A549 (cell line): ENCODE results near the gene TBL1X. TPM values are rescaled to one million over a fixed set of nuclear protein-coding genes. Genes with fewer than 3 reads are reported as not detected.

ENCODE experiments used
- ATAC-seq, 2 experiments: fragments of 200-7000 bp in 1 of 2; fragments of >200 bp in 1 of 2; cut with Nextera tagmentation in 1 of 2; cut with Tn5 transposase in 1 of 2; 3 replicates each; pipeline versions ENCODE4 v1.8.0 to v1.9.1; 2018 to 2020; ENCODE audit warnings: mild to moderate bottlenecking in 1 of 2, moderate library complexity in 1 of 2
- CTCF ChIA-PET: fragments of 300-600 bp; sonication (Branson Sonifier 250); formaldehyde crosslinking; extraction: SDS; loops from one replicate; lab custom pipeline; 2021; ENCODE audit warnings: antibody characterized with exemption, inconsistent platforms; lab: Yijun Ruan, JAX
- POLR2A ChIA-PET: fragments of 350-600 bp; formaldehyde crosslinking; extraction: SDS; loops from one replicate; lab custom pipeline; 2021; ENCODE audit warnings: antibody characterized with exemption, inconsistent platforms; lab: Yijun Ruan, JAX
- DNase-seq, 2 experiments: peaks; one replicate each; pipeline versions ENCODE4 v3.0.0 to v3.0.0-alpha.2; 2011 to 2016; ENCODE audit warnings: low read depth in 1 of 2, low spot score in 1 of 2
- FAIRE-seq: peaks from 2 replicates; lab custom pipeline; 2011; peaks lifted over from hg19 to GRCh38; lab: Jason Lieb, UNC
- H3K27ac ChIP-seq, 2 experiments: fragments of >200 bp; sonication (Bioruptor Twin); formaldehyde crosslinking; 3 replicates each; pipeline ENCODE4 v1.5.1; 2016 to 2017
- H3K4me1 ChIP-seq: fragments of >200 bp; sonication (Bioruptor Twin); formaldehyde crosslinking; 3 replicates; pipeline ENCODE4 v1.6.1; 2016
- H3K4me2 ChIP-seq: fragments of >200 bp; sonication (Bioruptor Twin); formaldehyde crosslinking; 3 replicates; pipeline ENCODE4 v1.6.1; 2016
- H3K4me3 ChIP-seq: fragments of >200 bp; sonication (Bioruptor Twin); formaldehyde crosslinking; 3 replicates; pipeline ENCODE4 v1.5.1; 2016
- H3K9me3 ChIP-seq: fragments of >200 bp; sonication (Bioruptor Twin); formaldehyde crosslinking; 3 replicates; pipeline ENCODE4 v1.6.1; 2016
- CBX8 ChIP-seq: fragments of 200-600 bp; sonication (generic); IDR thresholded peaks from 2 replicates; pipeline ENCODE4 v1.6.1; 2016
- CEBPB ChIP-seq, 2 experiments: fragments of >200 bp in 1 of 2; sonication (Bioruptor Twin) in 1 of 2; formaldehyde crosslinking in 1 of 2; IDR thresholded peaks; 2 replicates each; pipeline ENCODE4 v1.6.1; 2012 to 2016
- CHD4 ChIP-seq: fragments of 200-600 bp; sonication (generic); IDR thresholded peaks from 2 replicates; pipeline ENCODE4 v1.6.1; 2016; ENCODE audit warnings: antibody characterized with exemption, mild to moderate bottlenecking, borderline replicate concordance
- EHF ChIP-seq: fragments of 250-450 bp; sonication (Bioruptor Pico); IDR thresholded peaks from 2 replicates; pipeline ENCODE4 v1.5.0; 2020; ENCODE audit warnings: mild to moderate bottlenecking
- EP300 ChIP-seq, 2 experiments: fragments of >200 bp; sonication (Bioruptor Twin); formaldehyde crosslinking; IDR thresholded peaks; 2 replicates in 1 of 2; 3 replicates in 1 of 2; pipeline ENCODE4 v1.6.1; 2016 to 2017
- ESRRA ChIP-seq: fragments of 150-350 bp; IDR thresholded peaks from 2 replicates; pipeline ENCODE4 v1.6.1; 2014; ENCODE audit warnings: mild to moderate bottlenecking, low read length, borderline replicate concordance
- FOXS1 ChIP-seq: fragments of 250-450 bp; sonication (Bioruptor Pico); IDR thresholded peaks from 2 replicates; pipeline ENCODE4 v1.5.0; 2020; ENCODE audit warnings: mild to moderate bottlenecking, moderate library complexity
- HOXA7 ChIP-seq: fragments of 250-450 bp; sonication (Bioruptor Pico); IDR thresholded peaks from 2 replicates; pipeline ENCODE4 v1.5.0; 2020; ENCODE audit warnings: mild to moderate bottlenecking, moderate library complexity
- JUN ChIP-seq, 2 experiments: fragments of >200 bp; sonication (Bioruptor Twin); formaldehyde crosslinking; IDR thresholded peaks; 2 replicates in 1 of 2; 3 replicates in 1 of 2; pipeline ENCODE4 v1.6.1; 2016 to 2017
- JUNB ChIP-seq: fragments of >200 bp; sonication (Bioruptor Twin); formaldehyde crosslinking; IDR thresholded peaks from 2 replicates; pipeline ENCODE4 v1.6.1; 2016
- KDM1A ChIP-seq: fragments of 200-600 bp; sonication (generic); IDR thresholded peaks from 2 replicates; pipeline ENCODE4 v1.6.1; 2016; ENCODE audit warnings: low read depth, mild to moderate bottlenecking
- MYC ChIP-seq: IDR thresholded peaks from 2 replicates; pipeline ENCODE4 v1.6.1; 2012; ENCODE audit warnings: mild to moderate bottlenecking, inconsistent platforms, low read length, improper control_type of control experiment, borderline replicate concordance
- PHF8 ChIP-seq: fragments of 200-600 bp; sonication (generic); IDR thresholded peaks from 2 replicates; pipeline ENCODE4 v1.6.1; 2016; ENCODE audit warnings: low read depth, mild to moderate bottlenecking, antibody characterized with exemption, moderate library complexity, borderline replicate concordance
- POLR2A ChIP-seq: IDR thresholded peaks from 2 replicates; pipeline ENCODE4 v1.6.1; 2012; ENCODE audit warnings: mild to moderate bottlenecking, low read length
- RARB ChIP-seq: fragments of 250-450 bp; sonication (Bioruptor Pico); IDR thresholded peaks from 2 replicates; pipeline ENCODE4 v1.8.0; 2021; ENCODE audit warnings: mild to moderate bottlenecking, moderate library complexity
- RCOR1 ChIP-seq: fragments of 150-350 bp; IDR thresholded peaks from 2 replicates; pipeline ENCODE4 v1.6.1; 2014; ENCODE audit warnings: antibody characterized with exemption, low read length, low read depth
- TFCP2L1 ChIP-seq: fragments of 250-450 bp; sonication (Bioruptor Pico); IDR thresholded peaks from 2 replicates; pipeline ENCODE4 v1.5.0; 2021; ENCODE audit warnings: mild to moderate bottlenecking
- TP53 ChIP-seq: fragments of 250-450 bp; sonication (Bioruptor Pico); IDR thresholded peaks from 2 replicates; pipeline ENCODE4 v1.5.0; 2021; ENCODE audit warnings: mild to moderate bottlenecking, moderate library complexity
- ZC3H11A ChIP-seq: fragments of 450-650 bp; IDR thresholded peaks from 2 replicates; pipeline ENCODE4 v1.6.1; 2014; ENCODE audit warnings: antibody characterized with exemption, mild to moderate bottlenecking
- ZNF302 ChIP-seq: fragments of 250-450 bp; sonication (Bioruptor Pico); IDR thresholded peaks from 2 replicates; pipeline ENCODE4 v1.9.0; 2021; ENCODE audit warnings: inconsistent platforms, mild to moderate bottlenecking, moderate library complexity
- WGBS: methylation state at CpG from one replicate; pipeline ENCODE4 v1.1.6; 2017; ENCODE audit errors: missing lambda C conversion rate; 5-methylcytosine and 5-hydroxymethylcytosine counted together
- polyA plus RNA-seq, 4 experiments: library from polyadenylated mRNA; depleted of rRNA in 3 of 4; stranded (reverse); fragments of >200 nt; fragmentation: RNase III in 1 of 4; extraction: RNeasy Plus Mini Kit Qiagen cat#74134 plus additional on column Dnase treatment in 1 of 4; gene quantifications; 2 replicates in 3 of 4; 3 replicates in 1 of 4; pipeline ENCODE4 v1.2.3, GENCODE V29; 2011 to 2017
- TF ChIP-seq, protein P1 (sequence below): fragments of >200 bp; sonication (Bioruptor Twin); formaldehyde crosslinking; IDR thresholded peaks from 3 replicates; pipeline ENCODE4 v1.6.1; 2016
- TF ChIP-seq, protein P2 (sequence below): fragments of 450-650 bp; IDR thresholded peaks from 2 replicates; pipeline ENCODE4 v1.6.1; 2014; ENCODE audit warnings: antibody characterized with exemption

The TBL1X gene
- polyA plus RNA-seq, 2 of the 4 experiments (the other 2 are of a cell fraction), result 14.6 to 18.0 TPM

DNA sequence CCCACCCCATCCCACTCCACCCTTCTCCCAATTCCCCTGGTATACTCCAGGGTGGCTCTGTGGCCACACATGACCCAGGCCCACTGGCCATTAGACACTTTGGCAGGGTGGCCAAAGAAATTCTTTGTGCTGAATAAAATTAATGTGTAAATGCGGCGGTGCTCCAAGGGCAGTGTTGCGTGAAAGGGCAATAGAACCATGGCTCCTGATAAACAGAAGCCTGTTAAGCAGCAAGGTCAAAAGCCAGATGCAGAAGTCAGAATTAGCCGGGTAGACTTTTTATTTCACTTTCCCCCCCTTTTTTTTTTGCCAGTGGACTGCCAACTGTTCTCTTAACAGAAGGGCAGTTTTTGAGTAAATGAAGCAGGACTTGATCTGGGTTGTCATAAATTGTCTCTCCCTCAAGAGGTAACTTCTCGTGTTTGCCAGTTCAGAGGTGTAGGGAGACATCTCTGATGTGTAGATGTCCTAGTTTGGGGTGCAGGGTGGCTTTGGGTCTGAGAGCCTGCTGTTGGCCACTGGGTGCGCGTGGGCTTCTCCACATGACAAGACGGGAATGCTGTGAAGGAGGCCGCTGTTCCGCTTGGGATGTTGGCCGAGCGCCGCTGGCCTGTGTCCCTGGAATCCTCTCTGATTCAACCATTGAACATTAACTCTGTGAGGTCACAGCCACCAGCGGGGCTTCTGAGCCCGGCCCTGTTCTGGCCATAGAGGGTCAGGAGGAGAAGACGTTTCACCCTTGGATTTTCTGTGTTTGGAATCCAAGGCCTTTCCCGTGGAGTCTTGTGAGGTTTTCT is 139.5 kb downstream of the TBL1X start:
- ChIA-PET POLR2A (no interaction called here), CTCF (no interaction called here)
- H3K9me3 ChIP-seq, result no peaks in the 10 kb centered on the region
- no peaks in the 10 kb centered on the region for H3K4me1 ChIP-seq
- no peak for TF ChIP-seq MYC
- TF ChIP-seq ZC3H11A, result no peak
- TF ChIP-seq TP53 (CRISPR knock-in tag), result no peak
- TF ChIP-seq EP300 (IDR thresholded peaks at IDR 0.05), result no peak
- TF ChIP-seq CBX8, result no peak
- TF ChIP-seq KDM1A, result no peak
- no peak for TF ChIP-seq POLR2A
- TF ChIP-seq, protein P1, sequence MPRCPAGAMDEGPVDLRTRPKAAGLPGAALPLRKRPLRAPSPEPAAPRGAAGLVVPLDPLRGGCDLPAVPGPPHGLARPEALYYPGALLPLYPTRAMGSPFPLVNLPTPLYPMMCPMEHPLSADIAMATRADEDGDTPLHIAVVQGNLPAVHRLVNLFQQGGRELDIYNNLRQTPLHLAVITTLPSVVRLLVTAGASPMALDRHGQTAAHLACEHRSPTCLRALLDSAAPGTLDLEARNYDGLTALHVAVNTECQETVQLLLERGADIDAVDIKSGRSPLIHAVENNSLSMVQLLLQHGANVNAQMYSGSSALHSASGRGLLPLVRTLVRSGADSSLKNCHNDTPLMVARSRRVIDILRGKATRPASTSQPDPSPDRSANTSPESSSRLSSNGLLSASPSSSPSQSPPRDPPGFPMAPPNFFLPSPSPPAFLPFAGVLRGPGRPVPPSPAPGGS, result no peak
- no peak for TF ChIP-seq CEBPB (IDR thresholded peaks at IDR 0.05)
- no peak for TF ChIP-seq RARB
- FAIRE-seq (no peak), ATAC-seq (no peak), DNase-seq (no peak)
- no peak overlapping the region for H3K4me2 ChIP-seq
- H3K4me3 ChIP-seq, result no peak overlapping the region
- 88% methylated on average over 10 of the region's 17 CpGs for WGBS
- H3K27ac ChIP-seq, result no peak overlapping the region

- ATAC-seq, result no peak
- TF ChIP-seq RCOR1 (no peak), TP53 (CRISPR knock-in tag) (no peak), MYC (no peak), FOXS1 (no peak), EHF (CRISPR knock-in tag) (no peak), TFCP2L1 (CRISPR knock-in tag) (no peak), ESRRA (no peak), HOXA7 (no peak), CEBPB (IDR thresholded peaks at IDR 0.05) (no peak)
- TF ChIP-seq, protein P2, sequence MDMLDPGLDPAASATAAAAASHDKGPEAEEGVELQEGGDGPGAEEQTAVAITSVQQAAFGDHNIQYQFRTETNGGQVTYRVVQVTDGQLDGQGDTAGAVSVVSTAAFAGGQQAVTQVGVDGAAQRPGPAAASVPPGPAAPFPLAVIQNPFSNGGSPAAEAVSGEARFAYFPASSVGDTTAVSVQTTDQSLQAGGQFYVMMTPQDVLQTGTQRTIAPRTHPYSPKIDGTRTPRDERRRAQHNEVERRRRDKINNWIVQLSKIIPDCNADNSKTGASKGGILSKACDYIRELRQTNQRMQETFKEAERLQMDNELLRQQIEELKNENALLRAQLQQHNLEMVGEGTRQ, result no peak
- Histone ChIP-seq H3K4me3 (no peak overlapping the region), H3K9me3 (no peaks in the 10 kb centered on the region), H3K4me1 (no peaks in the 10 kb centered on the region), H3K4me2 (no peak overlapping the region), H3K27ac (no peak overlapping the region)
- no peak for DNase-seq
- FAIRE-seq, result no peak
- 96% methylated on average over 8 of the region's 8 CpGs for WGBS
- POLR2A ChIA-PET, result no interaction called here
- CTCF ChIA-PET, result no interaction called here
Measured at GRCh38 chrX:9604908-9605306, 140.0 kb downstream of the TBL1X start.

DNA sequence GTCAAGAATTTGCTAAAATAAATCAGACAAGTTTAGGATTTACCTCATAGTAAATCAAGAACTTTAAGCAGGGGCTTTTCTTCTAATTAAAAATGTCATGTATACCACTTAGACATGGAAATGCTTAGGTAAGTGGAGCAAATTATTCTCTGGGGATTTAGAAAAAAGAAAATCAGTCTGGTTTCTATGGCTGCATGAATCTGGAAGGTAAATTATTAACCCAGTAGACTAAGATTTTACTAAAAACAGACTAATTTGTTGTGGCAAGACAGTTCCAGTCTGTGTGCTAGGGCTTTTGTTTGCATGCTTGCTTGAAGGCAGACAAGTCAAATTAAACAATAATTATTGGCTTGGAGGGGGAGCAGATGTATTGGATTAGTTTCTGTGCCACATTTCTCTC is 140.6 kb downstream of the TBL1X start:
- no peak for DNase-seq
- Histone ChIP-seq H3K27ac (no peak overlapping the region), H3K9me3 (no peaks in the 10 kb centered on the region), H3K4me3 (no peak overlapping the region), H3K4me1 (peaks cover under 1% of the 10 kb centered on the region; the same call in 2 of the 3 replicates), H3K4me2 (no peak overlapping the region)
- ChIA-PET POLR2A (no interaction called here), CTCF (no interaction called here)
- FAIRE-seq, result no peak
- ATAC-seq, result no peak
- no peak for TF ChIP-seq ZNF302 (CRISPR knock-in tag)
- TF ChIP-seq, protein P1, result no peak
- TF ChIP-seq JUNB, result no peak
- TF ChIP-seq CHD4, result no peak
- no peak for TF ChIP-seq POLR2A
- TF ChIP-seq KDM1A, result no peak
- TF ChIP-seq TP53 (CRISPR knock-in tag), result no peak
- no peak for TF ChIP-seq PHF8
- TF ChIP-seq JUN (IDR thresholded peaks at IDR 0.05), result no peak
